Prostate gland (tissue), 2 donors: ENCODE results near the gene GOLGA6L7.

Experiments
- CTCF ChIP-seq, 4 experiments: fragments of 200-600 bp in 2 of 4; fragments of 450-650 bp in 2 of 4; sonication (generic) in 2 of 4; IDR thresholded peaks; 1 replicate in 3 of 4; 2 replicates in 1 of 4; pipeline ENCODE4 v1.5.1; 2016 to 2019; ENCODE audit warnings: antibody characterized with exemption in 4 of 4, mild to moderate bottlenecking in 2 of 4, moderate library complexity in 2 of 4
- POLR2A ChIP-seq: fragments of 450-650 bp; IDR thresholded peaks from one replicate; pipeline ENCODE4 v1.6.1; 2016; ENCODE audit warnings: antibody characterized with exemption, mild to moderate bottlenecking
- POLR2AphosphoS5 ChIP-seq: sonication (generic); formaldehyde crosslinking; IDR thresholded peaks from one replicate; pipeline ENCODE4 v1.6.1; 2017; ENCODE audit warnings: antibody characterized with exemption

- TF ChIP-seq CTCF (IDR thresholded peaks at IDR 0.05) (no peak), POLR2A (no peak), POLR2AphosphoS5 (no peak)
Measured at GRCh38 chr15:28888900-28889299, 40.5 kb upstream of the GOLGA6L7 start.
